ENCODE measurements around the gene PMIS2.

PMIS2 gene

GRCh38 chr19:35585848-35586247, at the start of gene PMIS2:
PMIS2 (plus strand) TSS chr19:35586173; CDS start chr19:35586260, 87 bp downstream.
- no peak for DNase-seq

GRCh38 chr19:35539314-35539713, 46.7 kb upstream of the PMIS2 start:
- no peak for DNase-seq

GRCh38 chr19:35539850-35540249, 46.1 kb upstream of the PMIS2 start:
- no peak for DNase-seq

- no peak for DNase-seq
These were observed 45.5 kb upstream of the PMIS2 start for GRCh38 chr19:35540356-35540927.

GRCh38 chr19:35542209-35542608, 43.8 kb upstream of the PMIS2 start:
- DNase-seq: no peak

- DNase-seq: no peak
These were observed 42.5 kb upstream of the PMIS2 start for GRCh38 chr19:35543280-35544109.

GRCh38 chr19:35544110-35544802, 41.7 kb upstream of the PMIS2 start:
- no peak for DNase-seq

- DNase-seq: peak; percentile 71
These were observed 40.7 kb upstream of the PMIS2 start, which contains the start of gene TMEM147 for GRCh38 chr19:35545001-35545854. TMEM147 (plus strand) TSS chr19:35545626; CDS start chr19:35545740, 114 bp downstream.

- DNase-seq: no peak
These were observed 40.1 kb upstream of the PMIS2 start for GRCh38 chr19:35545855-35546381.

- DNase-seq: no peak
These were observed 39.4 kb upstream of the PMIS2 start for GRCh38 chr19:35546532-35546931.

GRCh38 chr19:35549174-35549788, 36.7 kb upstream of the PMIS2 start:
- peak; percentile 78 for DNase-seq

- no peak for DNase-seq
These were observed 36.0 kb upstream of the PMIS2 start for GRCh38 chr19:35549879-35550523.

- no peak for DNase-seq
These were observed 34.7 kb upstream of the PMIS2 start for GRCh38 chr19:35551091-35551810.

- no peak for DNase-seq
These were observed 33.2 kb upstream of the PMIS2 start for GRCh38 chr19:35552534-35553384.

GRCh38 chr19:35553385-35554000, 32.5 kb upstream of the PMIS2 start:
- no peak for DNase-seq

GRCh38 chr19:35554076-35554475, 31.9 kb upstream of the PMIS2 start:
- no peak for DNase-seq

- no peak for DNase-seq
These were observed 30.5 kb upstream of the PMIS2 start for GRCh38 chr19:35555301-35556005.

GRCh38 chr19:35556025-35556590, 29.9 kb upstream of the PMIS2 start:
- DNase-seq: no peak
